ENCODE measurements around the gene TCF3.

The TCF3 gene

DNA sequence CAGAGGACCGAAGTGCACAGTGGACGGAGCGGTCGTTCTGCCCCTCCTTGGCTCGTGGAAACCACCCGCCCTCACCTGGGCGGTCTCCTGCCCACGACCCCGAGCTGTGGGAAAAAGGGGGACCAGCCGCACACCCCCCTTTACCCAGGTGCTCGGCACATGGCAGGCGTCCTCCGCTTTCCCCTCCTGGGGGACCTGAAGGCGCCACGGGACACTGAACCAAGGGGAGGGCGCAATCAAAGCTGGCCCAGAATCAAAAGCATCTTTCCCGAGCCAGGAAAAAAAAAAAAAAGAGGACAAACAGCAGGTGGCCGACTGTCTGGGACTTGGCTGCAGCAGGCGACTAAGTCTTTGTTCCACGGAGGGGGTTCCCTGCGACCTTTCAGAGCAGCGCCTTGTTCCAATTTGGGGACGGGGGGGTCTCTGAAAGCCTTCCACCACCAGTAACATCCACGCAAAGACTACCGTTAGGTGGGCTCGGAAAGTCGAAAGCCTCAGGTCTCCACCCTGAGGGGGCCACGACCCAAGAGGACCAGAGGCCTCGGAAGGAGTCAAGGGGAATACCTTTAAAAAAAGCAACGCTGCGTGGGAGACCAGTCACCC, 60.9 kb downstream of the TCF3 start:
- TF ChIP-seq, protein P1, sequence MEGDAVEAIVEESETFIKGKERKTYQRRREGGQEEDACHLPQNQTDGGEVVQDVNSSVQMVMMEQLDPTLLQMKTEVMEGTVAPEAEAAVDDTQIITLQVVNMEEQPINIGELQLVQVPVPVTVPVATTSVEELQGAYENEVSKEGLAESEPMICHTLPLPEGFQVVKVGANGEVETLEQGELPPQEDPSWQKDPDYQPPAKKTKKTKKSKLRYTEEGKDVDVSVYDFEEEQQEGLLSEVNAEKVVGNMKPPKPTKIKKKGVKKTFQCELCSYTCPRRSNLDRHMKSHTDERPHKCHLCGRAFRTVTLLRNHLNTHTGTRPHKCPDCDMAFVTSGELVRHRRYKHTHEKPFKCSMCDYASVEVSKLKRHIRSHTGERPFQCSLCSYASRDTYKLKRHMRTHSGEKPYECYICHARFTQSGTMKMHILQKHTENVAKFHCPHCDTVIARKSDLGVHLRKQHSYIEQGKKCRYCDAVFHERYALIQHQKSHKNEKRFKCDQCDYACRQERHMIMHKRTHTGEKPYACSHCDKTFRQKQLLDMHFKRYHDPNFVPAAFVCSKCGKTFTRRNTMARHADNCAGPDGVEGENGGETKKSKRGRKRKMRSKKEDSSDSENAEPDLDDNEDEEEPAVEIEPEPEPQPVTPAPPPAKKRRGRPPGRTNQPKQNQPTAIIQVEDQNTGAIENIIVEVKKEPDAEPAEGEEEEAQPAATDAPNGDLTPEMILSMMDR (IDR thresholded peaks at IDR 0.05; ENCODE audit: insufficient read depth, low read depth, low read length, missing control alignments) = no peak
- DNase-seq (ENCODE audit: low read depth) = no peak
- H3K4me3 ChIP-seq (ENCODE audit: low read depth, low read length) = peak overlapping the region; percentile 82

DNA sequence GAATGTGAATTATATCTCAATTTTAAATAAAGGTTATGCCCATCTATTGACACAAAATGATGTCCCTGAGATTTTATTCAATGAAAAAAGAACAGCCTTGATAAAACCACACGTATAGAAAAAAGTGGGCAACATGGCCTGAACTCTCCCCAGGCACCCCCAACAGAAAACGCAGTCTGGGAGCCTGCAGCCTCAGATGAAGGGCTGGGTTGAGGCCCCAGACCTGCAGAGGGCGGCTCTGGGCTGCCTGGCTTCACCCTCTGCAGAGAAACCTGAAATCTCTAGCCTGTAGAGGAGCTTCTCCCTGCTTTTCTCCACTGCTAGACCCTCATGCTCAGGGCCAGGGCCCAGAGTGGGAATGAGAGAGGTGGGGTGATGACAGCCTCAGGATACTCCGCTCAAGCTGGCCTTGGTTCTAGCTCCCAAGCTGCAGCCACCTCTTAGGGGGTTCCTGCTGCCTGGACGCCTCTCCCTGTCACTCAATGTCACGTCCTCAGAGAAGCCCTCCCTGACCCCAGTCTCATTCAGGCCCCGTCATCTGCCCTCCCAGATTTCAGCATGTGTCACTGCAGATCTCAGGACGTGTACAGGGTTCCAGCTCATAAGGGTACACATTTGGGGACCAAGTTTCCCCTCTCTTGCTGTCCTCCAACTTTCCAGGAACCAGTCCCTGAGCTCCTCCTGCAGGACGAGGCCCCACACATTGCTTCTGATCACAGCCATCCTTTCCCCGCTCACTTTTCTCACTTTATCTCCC, 61.6 kb downstream of the TCF3 start:
- peak; percentile 67 for DNase-seq (ENCODE audit: low read depth)
- TF ChIP-seq, protein P1 (IDR thresholded peaks at IDR 0.05; ENCODE audit: insufficient read depth, low read depth, low read length, missing control alignments) = peak; percentile 51

DNA sequence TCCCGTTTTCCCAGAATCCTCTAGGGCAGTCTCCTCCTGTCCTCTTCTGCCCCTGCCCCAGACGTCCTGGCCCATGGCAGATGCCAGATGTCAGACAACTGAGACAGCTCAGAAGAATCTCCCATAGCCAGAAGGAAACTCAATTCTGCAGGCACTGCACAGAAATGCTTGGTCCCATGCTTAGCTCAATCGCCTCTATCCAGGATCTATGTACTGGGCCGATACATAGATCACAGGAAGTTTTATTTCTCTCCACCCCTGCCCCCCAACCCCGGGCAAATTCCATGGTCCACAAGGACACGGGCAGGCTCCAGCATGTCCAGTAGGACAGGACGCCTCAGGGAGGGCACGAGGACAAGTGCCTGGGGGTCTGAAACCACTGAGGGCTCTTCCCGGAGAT, 64.5 kb downstream of the TCF3 start:
- no peak overlapping the region for H3K4me3 ChIP-seq (ENCODE audit: low read depth, low read length)
- TF ChIP-seq, protein P1 (IDR thresholded peaks at IDR 0.05; ENCODE audit: insufficient read depth, low read depth, low read length, missing control alignments) = no peak
- no peak for DNase-seq (ENCODE audit: low read depth)

More for the DNA sequence above, 61.6 kb downstream of the TCF3 start:
- H3K4me3 ChIP-seq (ENCODE audit: low read depth, low read length) = peak overlapping the region; percentile 82

DNA sequence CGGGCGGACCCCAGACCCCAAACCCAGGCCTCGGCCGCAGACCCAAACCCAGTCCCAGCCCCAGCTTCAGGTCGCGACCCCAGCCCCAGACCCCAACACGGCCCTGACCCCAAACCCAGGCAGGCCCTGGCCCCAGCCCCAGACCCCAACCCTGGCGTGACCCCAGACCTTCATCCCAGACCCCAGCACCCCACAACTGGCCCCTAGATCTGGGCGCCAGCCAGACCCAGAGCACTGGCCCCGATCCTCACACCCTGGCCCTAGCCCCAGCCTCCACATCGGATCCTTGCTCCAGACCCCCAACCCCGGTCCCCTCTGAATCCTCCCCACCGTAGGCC, 67.2 kb downstream of the TCF3 start:
- no peak overlapping the region for H3K4me3 ChIP-seq (ENCODE audit: low read depth, low read length)
- TF ChIP-seq, protein P1 (IDR thresholded peaks at IDR 0.05; ENCODE audit: insufficient read depth, low read depth, low read length, missing control alignments) = no peak
- DNase-seq (ENCODE audit: low read depth) = no peak

DNA sequence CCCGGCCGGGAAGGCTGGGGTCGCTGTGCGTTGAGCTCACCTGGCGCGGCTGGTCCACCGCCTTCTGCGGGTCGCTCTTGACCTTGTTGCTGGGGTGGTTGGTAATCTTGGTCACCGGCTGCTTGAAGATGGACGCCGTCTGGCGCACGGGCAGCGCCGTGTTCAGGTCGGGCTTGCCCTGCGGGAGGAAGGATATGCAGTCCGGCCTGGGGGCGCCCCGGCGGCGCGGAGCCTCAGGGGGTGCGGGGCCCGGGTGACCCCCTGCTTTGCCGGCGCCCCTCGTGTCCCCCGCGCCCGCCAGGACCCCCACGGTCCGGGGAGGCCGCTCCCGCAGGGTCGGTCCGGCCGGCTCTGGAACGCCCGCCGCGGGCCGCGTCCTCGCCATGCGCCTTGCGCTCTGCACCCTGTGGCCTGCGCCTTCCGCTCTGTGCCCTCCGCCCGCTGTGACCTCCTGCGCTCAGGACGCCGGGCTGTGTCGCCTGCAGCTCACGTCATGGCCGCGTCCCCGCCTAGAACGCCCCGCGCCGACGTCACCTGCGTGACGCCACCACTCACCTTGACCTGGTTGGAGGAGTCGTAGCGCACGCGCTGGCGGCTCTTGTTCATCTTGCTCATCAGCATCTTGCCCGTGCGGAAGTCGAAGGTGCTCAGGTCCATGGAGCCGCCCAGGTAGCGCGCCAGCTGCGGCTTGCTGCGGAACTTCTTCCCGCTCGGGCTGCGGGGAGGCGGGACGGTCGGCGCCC, 67.7 kb downstream of the TCF3 start:
- DNase-seq (ENCODE audit: low read depth) = no peak
- no peak overlapping the region for H3K4me3 ChIP-seq (ENCODE audit: low read depth, low read length)
- TF ChIP-seq, protein P1 (IDR thresholded peaks at IDR 0.05; ENCODE audit: insufficient read depth, low read depth, low read length, missing control alignments) = no peak

DNA sequence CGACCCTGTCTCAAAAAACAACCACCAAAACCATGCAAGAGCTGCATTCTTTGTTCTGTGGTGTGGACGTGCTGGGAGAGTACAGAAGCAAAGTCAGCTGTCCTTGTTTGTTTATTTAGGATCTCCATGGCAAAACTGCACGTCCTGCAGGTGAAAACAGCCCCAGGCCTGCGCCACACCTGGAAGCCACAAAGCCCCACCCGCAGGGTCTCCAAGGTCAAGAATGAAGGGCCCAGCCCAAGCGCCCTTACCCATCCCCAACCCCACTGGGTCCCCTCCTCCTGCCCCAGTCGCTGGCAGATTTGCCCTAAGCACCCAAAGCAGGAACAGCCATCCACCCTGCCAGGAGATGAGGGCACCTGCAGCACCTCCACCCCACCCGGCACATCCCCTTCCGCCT, 70.2 kb downstream of the TCF3 start:
- TF ChIP-seq, protein P1 (IDR thresholded peaks at IDR 0.05; ENCODE audit: insufficient read depth, low read depth, low read length, missing control alignments) = no peak
- DNase-seq (ENCODE audit: low read depth) = no peak
- no peak overlapping the region for H3K4me3 ChIP-seq (ENCODE audit: low read depth, low read length)
